ENCODE data around the gene ARPC5. TPM values are rescaled to one million over a fixed set of nuclear protein-coding genes. Genes with fewer than 3 reads are reported as not detected.

The ARPC5 gene
- total RNA-seq, 3 donors from 2014 or later (not counting 1 experiment from before 2014, with no cell fraction given), result 103 to 120 (median 113) TPM

DNA sequence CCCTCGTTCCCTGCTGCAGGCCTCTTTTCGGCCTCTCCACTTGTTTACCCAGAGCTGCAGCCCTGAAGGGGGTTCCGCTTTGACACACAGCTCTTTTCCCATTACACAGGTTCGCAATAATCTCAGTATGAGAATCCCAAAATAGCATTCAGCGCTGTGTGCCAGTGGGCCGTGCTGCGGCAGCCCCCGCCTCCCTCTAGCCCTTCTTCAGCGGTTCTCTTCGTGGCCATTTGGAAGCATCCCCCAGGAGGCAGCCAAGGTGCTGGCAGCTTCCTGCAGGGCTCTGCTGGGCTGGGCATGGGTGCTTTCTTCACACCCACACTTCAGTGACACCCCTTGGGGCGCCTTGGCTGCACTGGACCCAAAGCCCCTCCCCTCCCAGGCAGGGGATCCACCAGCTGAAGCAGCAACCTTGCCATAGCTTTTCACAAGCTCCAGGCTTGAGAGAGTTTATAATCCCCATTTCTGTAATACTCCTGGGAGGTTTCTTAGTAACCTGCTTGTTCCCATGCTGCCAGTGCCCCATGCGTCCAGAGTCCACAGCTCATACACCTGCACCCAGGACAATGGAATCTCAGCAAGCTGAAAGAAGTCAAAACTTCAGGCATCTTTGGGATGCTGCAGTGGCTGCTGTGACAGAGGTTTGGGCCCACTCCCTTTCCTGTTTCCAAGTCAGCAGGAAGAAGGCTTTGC, 53.4 kb downstream of the ARPC5 start:
- Mint-ChIP-seq H3K4me3 (no peak overlapping the region), H3K4me1 (peaks cover 10% of the 10 kb centered on the region in 2 donors), H3K27me3 (ENCODE audit: low read depth in 2 of 2) (no peaks in the 10 kb centered on the region), H3K27ac (no peak overlapping the region), H3K36me3 (no peaks in the 10 kb centered on the region), H3K9me3 (no peaks in the 10 kb centered on the region)
- no peak for TF ChIP-seq CTCF (IDR thresholded peaks at IDR 0.05)
- intact Hi-C loops (cut with micrococcal nuclease), result no loop called here
- DNase-seq (no peak), ATAC-seq (no peak)
- Histone ChIP-seq H3K4me1 (ENCODE audit: control insufficient read depth, insufficient read depth, low read length) (peaks cover 21% of the 10 kb centered on the region), H3K4me3 (ENCODE audit: low read length) (no peak overlapping the region), H3K9me3 (ENCODE audit: control insufficient read depth, insufficient read depth, low read length) (no peaks in the 10 kb centered on the region), H3K27ac (ENCODE audit: low read length) (no peak overlapping the region), H3K36me3 (ENCODE audit: control insufficient read depth, insufficient read depth, low read length) (no peaks in the 10 kb centered on the region), H3K27me3 (ENCODE audit: control insufficient read depth, insufficient read depth, low read length) (no peaks in the 10 kb centered on the region)
- 92% methylated on average over 12 of the region's 12 CpGs for WGBS (ENCODE audit: insufficient coverage)

DNA sequence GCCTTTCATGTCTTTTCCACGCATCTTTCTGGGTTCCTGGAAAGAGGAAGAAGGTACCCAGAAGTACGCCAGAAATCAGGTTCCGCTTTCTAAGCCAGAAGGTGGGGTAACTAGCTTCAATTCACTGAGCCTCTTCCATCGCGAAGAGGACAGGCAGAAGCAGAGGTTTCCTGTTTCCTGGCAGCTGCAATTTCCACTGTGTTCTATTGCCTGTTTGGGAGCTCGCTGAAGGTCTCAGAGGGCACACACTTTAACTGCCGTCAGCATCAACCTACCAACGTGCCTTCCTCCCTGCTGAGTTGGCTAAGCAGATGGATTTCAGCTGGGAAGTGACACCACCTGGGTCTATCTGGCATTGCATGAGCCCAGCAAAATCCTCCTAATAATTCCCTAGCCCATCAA, 55.3 kb downstream of the ARPC5 start:
- 12% methylated on average over 8 of the region's 8 CpGs for WGBS (ENCODE audit: insufficient coverage)
- Mint-ChIP-seq H3K4me1 (peaks cover 10% of the 10 kb centered on the region in 2 donors), H3K4me3 (peak overlapping the region; percentile 31), H3K36me3 (no peaks in the 10 kb centered on the region), H3K27me3 (ENCODE audit: low read depth in 2 of 2) (no peaks in the 10 kb centered on the region), H3K9me3 (no peaks in the 10 kb centered on the region), H3K27ac (peak overlapping the region in 1 of 2 donors; percentile 35)
- no peaks in the 10 kb centered on the region for H3K9me3 ChIP-seq (ENCODE audit: control insufficient read depth, insufficient read depth, low read length)
- H3K36me3 ChIP-seq (ENCODE audit: control insufficient read depth, insufficient read depth, low read length), result no peaks in the 10 kb centered on the region
- TF ChIP-seq CTCF (IDR thresholded peaks at IDR 0.05), result no peak
- no peak overlapping the region for H3K4me3 ChIP-seq (ENCODE audit: low read length)
- intact Hi-C loops (cut with micrococcal nuclease), result no loop called here
- H3K27me3 ChIP-seq (ENCODE audit: control insufficient read depth, insufficient read depth, low read length), result no peaks in the 10 kb centered on the region
- ATAC-seq (peak; percentile 47 to 76 (median 53)), DNase-seq (peak in 1 of 2 donors; percentile 28)
- H3K27ac ChIP-seq (ENCODE audit: low read length), result no peak overlapping the region
- peaks cover 21% of the 10 kb centered on the region for H3K4me1 ChIP-seq (ENCODE audit: control insufficient read depth, insufficient read depth, low read length)

DNA sequence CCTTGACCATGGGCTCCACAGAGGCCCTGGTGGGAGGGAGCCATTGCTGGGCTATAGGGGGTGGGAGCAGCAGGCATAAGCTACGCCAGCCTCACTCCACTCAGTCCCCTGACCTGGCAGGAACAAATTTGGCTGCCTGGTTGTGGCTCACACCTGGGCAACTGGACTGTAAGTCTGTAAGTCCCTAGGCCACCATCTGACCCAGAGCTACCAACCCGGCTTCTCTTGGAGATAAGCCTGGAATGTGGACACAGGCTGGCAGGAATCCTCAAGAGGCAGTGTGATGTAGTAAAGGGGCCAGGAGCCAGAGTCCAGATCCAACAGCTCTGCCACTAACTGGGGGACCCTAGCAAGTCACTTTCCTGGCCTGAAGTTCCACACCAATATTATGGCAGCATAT, 56.7 kb downstream of the ARPC5 start:
- no peaks in the 10 kb centered on the region for H3K9me3 Mint-ChIP-seq
- DNase-seq, result no peak
- no peak overlapping the region for H3K4me3 Mint-ChIP-seq
- no peaks in the 10 kb centered on the region for H3K36me3 Mint-ChIP-seq
- no peaks in the 10 kb centered on the region for H3K27me3 ChIP-seq (ENCODE audit: control insufficient read depth, insufficient read depth, low read length)
- H3K27me3 Mint-ChIP-seq (ENCODE audit: low read depth in 2 of 2), result no peaks in the 10 kb centered on the region
- peaks cover 10% of the 10 kb centered on the region in 2 donors for H3K4me1 Mint-ChIP-seq
- H3K4me1 ChIP-seq (ENCODE audit: control insufficient read depth, insufficient read depth, low read length), result peaks cover 21% of the 10 kb centered on the region
- H3K27ac Mint-ChIP-seq, result no peak overlapping the region
- no peak overlapping the region for H3K27ac ChIP-seq (ENCODE audit: low read length)
- intact Hi-C loops (cut with micrococcal nuclease), result no loop called here
- H3K4me3 ChIP-seq (ENCODE audit: low read length), result no peak overlapping the region
- no peaks in the 10 kb centered on the region for H3K9me3 ChIP-seq (ENCODE audit: control insufficient read depth, insufficient read depth, low read length)
- 94% methylated on average over 2 of the region's 2 CpGs for WGBS (ENCODE audit: insufficient coverage)
- TF ChIP-seq CTCF (IDR thresholded peaks at IDR 0.05), result no peak
- H3K36me3 ChIP-seq (ENCODE audit: control insufficient read depth, insufficient read depth, low read length), result no peaks in the 10 kb centered on the region
- ATAC-seq, result no peak

All from natural killer cell (primary cell).